HEK293T (cell line): ENCODE measurements around the gene CDK14.

ENCODE experiments used
- CTBP1 ChIP-seq: fragments of 450-650 bp; IDR thresholded peaks from 2 replicates; pipeline ENCODE4 v1.6.1; 2016; ENCODE audit warnings: borderline replicate concordance
- FOXA1 ChIP-seq: fragments of 450-650 bp; IDR thresholded peaks from 2 replicates; pipeline ENCODE4 v1.6.1; 2016; ENCODE audit warnings: mild to moderate bottlenecking
- FOXM1 ChIP-seq: fragments of 450-650 bp; IDR thresholded peaks from 2 replicates; pipeline ENCODE4 v1.6.1; 2017; ENCODE audit warnings: mild to moderate bottlenecking, borderline replicate concordance
- HDGF ChIP-seq: fragments of 450-650 bp; IDR thresholded peaks from 2 replicates; pipeline ENCODE4 v1.6.1; 2017; ENCODE audit warnings: antibody characterized with exemption, borderline replicate concordance
- SP1 ChIP-seq: fragments of 450-650 bp; IDR thresholded peaks from 2 replicates; pipeline ENCODE4 v1.6.1; 2017
- TARDBP ChIP-seq: fragments of 450-650 bp; IDR thresholded peaks from 2 replicates; pipeline ENCODE4 v1.6.1; 2016
- ZNF384 ChIP-seq: fragments of 450-650 bp; IDR thresholded peaks from 2 replicates; pipeline ENCODE4 v1.6.1; 2016
- TF ChIP-seq, protein P1 (sequence below): fragments of 450-650 bp; IDR thresholded peaks from 2 replicates; pipeline ENCODE4 v1.6.1; 2016

DNA sequence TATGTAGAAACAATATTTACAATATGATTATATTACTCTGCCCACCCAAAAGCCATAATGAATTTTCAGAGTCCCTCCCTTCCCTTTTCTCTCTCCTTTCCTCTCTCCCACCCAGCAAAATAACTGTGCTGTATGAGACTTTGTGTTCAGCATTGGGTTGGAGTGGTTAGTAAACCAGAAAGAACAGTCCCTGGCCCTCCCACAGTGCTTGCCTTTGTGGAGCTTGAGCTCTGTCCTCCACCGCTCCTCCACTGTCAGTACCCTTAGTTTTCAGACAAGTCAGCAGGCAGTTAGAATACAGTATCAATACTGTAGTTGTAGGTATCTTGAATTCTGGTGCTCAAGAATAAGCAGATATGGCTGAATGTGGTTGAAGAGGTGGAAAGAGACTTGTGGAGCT is 92.7 kb downstream of the CDK14 start:
- TF ChIP-seq CTBP1 = no peak
- TF ChIP-seq HDGF = no peak
- TF ChIP-seq TARDBP = no peak
- no peak for TF ChIP-seq FOXM1
- no peak for TF ChIP-seq FOXA1
- TF ChIP-seq, protein P1, sequence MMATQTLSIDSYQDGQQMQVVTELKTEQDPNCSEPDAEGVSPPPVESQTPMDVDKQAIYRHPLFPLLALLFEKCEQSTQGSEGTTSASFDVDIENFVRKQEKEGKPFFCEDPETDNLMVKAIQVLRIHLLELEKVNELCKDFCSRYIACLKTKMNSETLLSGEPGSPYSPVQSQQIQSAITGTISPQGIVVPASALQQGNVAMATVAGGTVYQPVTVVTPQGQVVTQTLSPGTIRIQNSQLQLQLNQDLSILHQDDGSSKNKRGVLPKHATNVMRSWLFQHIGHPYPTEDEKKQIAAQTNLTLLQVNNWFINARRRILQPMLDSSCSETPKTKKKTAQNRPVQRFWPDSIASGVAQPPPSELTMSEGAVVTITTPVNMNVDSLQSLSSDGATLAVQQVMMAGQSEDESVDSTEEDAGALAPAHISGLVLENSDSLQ = no peak
- no peak for TF ChIP-seq SP1
- no peak for TF ChIP-seq ZNF384
